Loucy (cell line): ENCODE results near the gene ZNHIT6.

Experiments
- H2AFZ ChIP-seq: fragments of 200-600 bp; sonication (generic); 2 replicates; pipeline ENCODE4 v1.6.0; 2016; ENCODE audit warnings: antibody characterized with exemption, mild to moderate bottlenecking, low read length, moderate library complexity
- H3F3A ChIP-seq: fragments of 200-600 bp; 2 replicates; pipeline ENCODE4 v1.6.0; 2016; ENCODE audit warnings: antibody characterized with exemption, low read depth, mild to moderate bottlenecking
- H3K27me3 ChIP-seq: fragments of 200-600 bp; sonication (generic); 2 replicates; pipeline ENCODE4 v1.6.1; 2014; ENCODE audit warnings: low read length, mild to moderate bottlenecking; ENCODE audit not compliant: insufficient read depth, poor library complexity, severe bottlenecking
- H3K36me3 ChIP-seq: fragments of 200-600 bp; sonication (generic); 2 replicates; pipeline ENCODE4 v1.6.1; 2016; ENCODE audit warnings: low read length; ENCODE audit not compliant: insufficient read depth
- H3K4me1 ChIP-seq: fragments of 200-600 bp; sonication (generic); 2 replicates; pipeline ENCODE4 v1.5.1; 2014; ENCODE audit warnings: low read length, mild to moderate bottlenecking; ENCODE audit not compliant: insufficient read depth, poor library complexity, severe bottlenecking
- H3K4me2 ChIP-seq: fragments of 200-600 bp; sonication (generic); 2 replicates; pipeline ENCODE4 v1.6.0; 2014; ENCODE audit warnings: antibody characterized with exemption, low read length, low read depth, mild to moderate bottlenecking; ENCODE audit not compliant: poor library complexity, severe bottlenecking
- H3K4me3 ChIP-seq: fragments of 200-600 bp; sonication (generic); 2 replicates; pipeline ENCODE4 v1.5.1; 2014; ENCODE audit warnings: low read length, mild to moderate bottlenecking, mixed read lengths; ENCODE audit not compliant: poor library complexity, severe bottlenecking
- H3K79me2 ChIP-seq: fragments of 200-600 bp; sonication (generic); 2 replicates; pipeline ENCODE4 v1.6.1; 2014; ENCODE audit warnings: low read length; ENCODE audit not compliant: insufficient read depth
- H3K9ac ChIP-seq: fragments of 200-600 bp; sonication (generic); 2 replicates; pipeline ENCODE4 v1.6.0; 2014; ENCODE audit warnings: mild to moderate bottlenecking, low read depth, low read length, moderate library complexity; ENCODE audit not compliant: poor library complexity, severe bottlenecking
- H3K9me2 ChIP-seq: fragments of 200-600 bp; sonication (generic); replicated peaks from 2 replicates; pipeline ENCODE4 v1.6.1; 2016; ENCODE audit warnings: low read depth, low read length, mixed read lengths
- H3K9me3 ChIP-seq: fragments of 200-600 bp; sonication (generic); 2 replicates; pipeline ENCODE4 v1.6.1; 2014; ENCODE audit warnings: mild to moderate bottlenecking, antibody characterized with exemption, low read length, low read depth; ENCODE audit not compliant: insufficient read depth
- H4K20me1 ChIP-seq: fragments of 200-600 bp; sonication (generic); 2 replicates; pipeline ENCODE4 v1.6.0; 2014; ENCODE audit warnings: antibody characterized with exemption, low read length, mild to moderate bottlenecking; ENCODE audit not compliant: insufficient read depth, poor library complexity, severe bottlenecking
- EZH2phosphoT487 ChIP-seq: fragments of 200-600 bp; IDR thresholded peaks from 2 replicates; pipeline ENCODE4 v1.6.1; 2018; ENCODE audit warnings: antibody characterized with exemption, mild to moderate bottlenecking, moderate library complexity, borderline replicate concordance
- TF ChIP-seq, protein P1 (sequence below): fragments of 200-600 bp; sonication (generic); conservative IDR thresholded peaks from 2 replicates; pipeline ENCODE4 v1.5.1; 2014; ENCODE audit warnings: mild to moderate bottlenecking, antibody characterized with exemption, low read length

The ZNHIT6 gene

DNA sequence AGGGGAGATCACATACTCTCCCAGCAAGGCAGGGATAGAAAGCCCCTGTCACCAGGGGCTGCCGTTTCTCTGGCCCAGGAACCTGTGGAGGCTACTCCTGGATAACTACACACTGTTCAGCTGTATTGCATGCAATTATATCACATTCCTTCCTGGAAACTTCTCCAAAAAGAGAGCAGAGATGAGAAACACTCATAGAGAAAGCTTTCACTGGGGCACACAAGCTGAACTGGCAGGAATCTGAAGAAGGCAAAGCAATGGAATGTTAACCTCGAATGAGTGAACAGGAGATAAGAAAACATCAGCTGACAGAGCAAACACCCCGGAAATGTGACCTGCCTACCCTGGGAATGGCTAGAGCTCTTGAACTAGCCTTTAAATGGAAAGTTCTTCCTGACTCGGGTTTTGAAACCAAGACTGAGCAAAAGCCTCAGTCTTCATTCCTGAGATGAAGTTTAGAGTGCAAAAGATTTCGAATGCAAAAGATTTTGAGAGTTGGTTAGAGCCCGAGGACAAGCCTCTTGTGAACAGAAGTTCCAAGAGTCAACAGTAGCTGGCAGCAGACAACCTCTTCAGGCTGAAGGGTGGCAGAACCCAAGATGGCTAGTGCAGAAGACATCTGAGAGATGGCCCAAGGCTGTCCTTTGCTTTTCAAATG is 95.4 kb downstream of the ZNHIT6 start:
- no peaks in the 10 kb centered on the region for H3K9me3 ChIP-seq
- H3K9me2 ChIP-seq: no peaks in the 10 kb centered on the region

DNA sequence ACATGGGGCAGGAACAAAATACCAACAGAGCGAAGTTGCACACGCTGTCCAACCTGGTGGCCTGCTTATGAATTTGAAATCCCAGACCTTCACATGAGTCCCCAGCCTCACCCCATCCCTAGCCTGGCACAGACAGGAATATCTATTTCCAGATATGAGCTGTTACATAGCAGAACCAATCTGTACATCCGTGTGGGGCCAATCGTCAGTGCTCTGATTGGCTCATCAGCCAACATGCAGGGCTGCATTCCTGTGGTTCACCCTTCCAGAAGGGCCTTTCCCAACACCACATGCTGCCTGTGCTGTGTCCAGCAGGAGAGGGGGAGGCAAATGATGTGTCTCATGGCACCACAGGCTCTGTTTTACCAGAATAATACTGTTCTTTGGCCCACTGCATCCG is 96.4 kb downstream of the ZNHIT6 start:
- Histone ChIP-seq H3K4me3 (no peak overlapping the region), H4K20me1 (no peaks in the 10 kb centered on the region), H2AFZ (no peak overlapping the region), H3K36me3 (no peaks in the 10 kb centered on the region), H3K9ac (no peak overlapping the region), H3K27me3 (no peaks in the 10 kb centered on the region), H3K9me2 (no peaks in the 10 kb centered on the region), H3F3A (no peaks in the 10 kb centered on the region), H3K4me2 (no peak overlapping the region), H3K79me2 (no peaks in the 10 kb centered on the region), H3K9me3 (no peaks in the 10 kb centered on the region), H3K4me1 (no peaks in the 10 kb centered on the region)
- TF ChIP-seq, protein P1, sequence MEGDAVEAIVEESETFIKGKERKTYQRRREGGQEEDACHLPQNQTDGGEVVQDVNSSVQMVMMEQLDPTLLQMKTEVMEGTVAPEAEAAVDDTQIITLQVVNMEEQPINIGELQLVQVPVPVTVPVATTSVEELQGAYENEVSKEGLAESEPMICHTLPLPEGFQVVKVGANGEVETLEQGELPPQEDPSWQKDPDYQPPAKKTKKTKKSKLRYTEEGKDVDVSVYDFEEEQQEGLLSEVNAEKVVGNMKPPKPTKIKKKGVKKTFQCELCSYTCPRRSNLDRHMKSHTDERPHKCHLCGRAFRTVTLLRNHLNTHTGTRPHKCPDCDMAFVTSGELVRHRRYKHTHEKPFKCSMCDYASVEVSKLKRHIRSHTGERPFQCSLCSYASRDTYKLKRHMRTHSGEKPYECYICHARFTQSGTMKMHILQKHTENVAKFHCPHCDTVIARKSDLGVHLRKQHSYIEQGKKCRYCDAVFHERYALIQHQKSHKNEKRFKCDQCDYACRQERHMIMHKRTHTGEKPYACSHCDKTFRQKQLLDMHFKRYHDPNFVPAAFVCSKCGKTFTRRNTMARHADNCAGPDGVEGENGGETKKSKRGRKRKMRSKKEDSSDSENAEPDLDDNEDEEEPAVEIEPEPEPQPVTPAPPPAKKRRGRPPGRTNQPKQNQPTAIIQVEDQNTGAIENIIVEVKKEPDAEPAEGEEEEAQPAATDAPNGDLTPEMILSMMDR: no peak
- TF ChIP-seq EZH2phosphoT487: no peak

More for the DNA sequence above, 95.4 kb downstream of the ZNHIT6 start:
- no peak for TF ChIP-seq EZH2phosphoT487
- TF ChIP-seq, protein P1: peak; percentile 59
- Histone ChIP-seq H3K4me2 (no peak overlapping the region), H3K9ac (no peak overlapping the region), H4K20me1 (no peaks in the 10 kb centered on the region), H3K27me3 (no peaks in the 10 kb centered on the region), H3K4me3 (no peak overlapping the region), H3K4me1 (no peaks in the 10 kb centered on the region), H3K79me2 (no peaks in the 10 kb centered on the region), H3K36me3 (no peaks in the 10 kb centered on the region), H2AFZ (no peak overlapping the region), H3F3A (no peaks in the 10 kb centered on the region)

DNA sequence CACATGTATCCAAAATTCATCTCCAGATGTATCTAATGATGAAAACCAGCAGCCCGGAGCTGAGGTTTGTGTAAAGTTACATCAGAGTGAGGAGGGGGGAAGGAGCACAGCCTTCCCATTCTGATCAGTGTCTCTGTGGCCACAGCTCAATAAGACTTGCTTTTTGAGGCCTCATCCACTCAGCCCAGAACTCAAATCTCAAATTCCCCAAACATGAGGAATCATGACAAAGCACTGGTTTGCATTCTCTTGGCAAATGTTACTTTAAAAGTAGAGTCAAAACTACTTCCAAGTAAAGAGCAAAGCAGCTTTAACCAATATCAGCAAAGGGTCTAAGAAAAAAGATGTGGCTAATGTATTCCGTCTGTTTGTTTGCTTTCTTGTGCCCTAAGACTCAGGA is 96.8 kb downstream of the ZNHIT6 start:
- H3K36me3 ChIP-seq: no peaks in the 10 kb centered on the region
- no peak for TF ChIP-seq EZH2phosphoT487
- TF ChIP-seq, protein P1: no peak
- no peak overlapping the region for H3K4me2 ChIP-seq
- H4K20me1 ChIP-seq: no peaks in the 10 kb centered on the region
- no peak overlapping the region for H3K9ac ChIP-seq
- no peaks in the 10 kb centered on the region for H3K27me3 ChIP-seq
- H3K9me2 ChIP-seq: no peaks in the 10 kb centered on the region
- no peaks in the 10 kb centered on the region for H3K4me1 ChIP-seq
- H3K79me2 ChIP-seq: no peaks in the 10 kb centered on the region
- no peaks in the 10 kb centered on the region for H3K9me3 ChIP-seq
- no peaks in the 10 kb centered on the region for H3F3A ChIP-seq
- no peak overlapping the region for H3K4me3 ChIP-seq
- no peak overlapping the region for H2AFZ ChIP-seq
